ENCODE data around the gene SGCA.

GRCh38 chr17:50172130-50172529, 6.3 kb downstream of the SGCA start:
- no peak for TF ChIP-seq EZH2 (IDR thresholded peaks at IDR 0.05; ENCODE audit: borderline replicate concordance, low read depth, low read length, severe bottlenecking)
- no peak for TF ChIP-seq POLR2A (IDR thresholded peaks at IDR 0.05; ENCODE audit: low read depth, low read length)
- no peak for TF ChIP-seq CTCF (IDR thresholded peaks at IDR 0.05; ENCODE audit: extremely low read depth in 1 of 2, insufficient read depth in 1 of 2, low read depth in 1 of 2, low read length in 2 of 2)
- no peak for TF ChIP-seq MAX (IDR thresholded peaks at IDR 0.05; ENCODE audit: insufficient read depth, insufficient read length)
- no peak for TF ChIP-seq FOS (IDR thresholded peaks at IDR 0.05; ENCODE audit: borderline replicate concordance, insufficient read depth, low read length)

Data from endothelial cell of umbilical vein (primary cell).